GM19452 (cell line): ENCODE measurements around the gene TNFSF9.
A peak's percentile ranks its signal among the peaks of the same experiment; 100 is the strongest.
"Not testable (repeated sequence)": the region's sequence is repeated elsewhere in the genome, so short reads cannot be mapped to it uniquely, and the experiment has no call there.

Experiments
- ATAC-seq: cut with Tn5 transposase; IDR thresholded peaks from one replicate; pipeline ENCODE4 v1.9.1; 2021; ENCODE audit not compliant: unreplicated experiment

The TNFSF9 gene

DNA sequence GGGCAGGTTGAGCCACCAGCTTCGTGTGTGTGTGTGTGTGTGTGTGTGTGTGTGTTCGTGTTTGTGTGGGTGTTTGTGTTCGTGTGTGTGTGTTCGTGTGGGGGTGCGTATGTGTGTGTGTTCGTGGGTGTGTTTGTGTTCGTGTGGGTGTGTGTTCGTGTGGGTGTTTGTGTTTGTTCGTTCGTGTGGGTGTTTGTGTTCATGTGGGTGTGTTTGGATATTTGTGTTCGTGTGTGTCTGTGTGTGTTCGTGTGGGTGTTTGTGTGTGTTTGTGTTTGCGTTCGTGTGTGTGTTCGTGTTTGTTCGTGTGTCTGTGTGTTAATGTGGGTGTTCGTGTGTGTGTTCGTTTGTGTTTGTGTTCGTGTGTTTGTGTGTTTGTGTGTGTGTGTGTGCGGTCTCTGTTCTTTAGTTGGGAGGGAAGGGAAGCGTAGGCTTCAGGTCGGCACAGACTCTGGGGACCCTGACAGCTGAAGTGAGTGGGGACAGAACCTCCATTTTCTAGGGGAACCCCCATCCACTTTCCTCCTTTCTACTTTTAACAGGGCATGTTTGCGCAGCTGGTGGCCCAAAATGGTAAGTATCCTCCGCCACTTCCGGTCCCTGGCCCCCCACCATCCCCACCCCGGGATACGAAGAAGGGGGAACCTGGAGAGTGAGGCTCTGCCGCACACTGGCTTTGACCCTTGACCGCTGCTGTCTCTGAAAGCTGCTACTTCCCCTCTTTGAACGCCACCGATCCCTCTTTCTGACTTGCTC lies 1.6 kb downstream of the TNFSF9 start:
- no peak for ATAC-seq

DNA sequence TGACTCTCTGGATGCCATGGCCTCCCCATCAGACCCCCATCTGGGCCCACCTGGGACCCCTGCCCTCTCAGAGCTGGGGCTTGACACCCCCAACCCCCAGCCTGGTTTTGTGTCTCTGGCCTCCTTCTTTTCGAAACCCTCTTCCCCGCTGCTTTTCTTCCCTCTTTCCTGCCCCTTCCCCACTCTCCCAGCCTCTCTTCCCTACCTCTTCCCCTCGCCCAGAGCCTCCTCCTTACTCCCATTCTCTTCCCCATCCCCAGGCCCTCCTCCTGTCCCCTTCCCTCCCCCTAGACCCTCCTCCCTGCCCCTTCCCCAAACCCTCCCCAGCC lies 2.1 kb downstream of the TNFSF9 start:
- ATAC-seq, result no peak

DNA sequence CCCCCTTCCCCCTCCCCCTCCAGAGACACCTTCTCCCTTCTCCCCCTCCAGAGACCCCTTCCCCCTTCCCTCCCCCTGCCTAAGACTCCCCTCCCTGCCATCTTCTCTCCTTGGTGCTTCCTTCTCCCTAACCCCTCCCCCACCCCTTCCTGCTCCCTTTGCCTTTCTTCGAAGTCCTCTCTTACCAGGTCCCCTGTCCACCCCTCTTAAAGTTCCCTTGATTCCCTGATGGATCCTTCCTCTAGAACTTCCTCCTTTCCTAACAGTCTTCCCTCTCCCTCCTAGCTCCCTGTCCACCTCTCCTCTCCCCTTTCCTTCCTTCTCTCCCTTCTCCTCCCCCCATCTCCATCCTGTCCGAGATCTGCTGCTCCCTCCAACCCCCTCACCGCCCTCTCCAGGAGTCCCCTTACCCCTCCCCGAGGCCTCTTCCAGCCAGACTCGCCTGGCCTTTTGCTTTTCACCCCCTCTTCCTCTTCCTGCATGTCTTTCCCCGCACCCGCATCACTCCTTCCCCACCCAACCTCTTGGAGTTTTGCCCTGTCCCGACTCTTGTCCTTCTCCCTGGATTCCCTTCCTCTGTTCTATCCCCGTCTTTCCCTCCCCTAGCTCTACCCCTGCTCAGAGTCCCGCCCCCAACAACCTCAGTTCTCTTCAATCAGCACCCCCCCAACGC lies 3.1 kb downstream of the TNFSF9 start:
- ATAC-seq, result no peak

DNA sequence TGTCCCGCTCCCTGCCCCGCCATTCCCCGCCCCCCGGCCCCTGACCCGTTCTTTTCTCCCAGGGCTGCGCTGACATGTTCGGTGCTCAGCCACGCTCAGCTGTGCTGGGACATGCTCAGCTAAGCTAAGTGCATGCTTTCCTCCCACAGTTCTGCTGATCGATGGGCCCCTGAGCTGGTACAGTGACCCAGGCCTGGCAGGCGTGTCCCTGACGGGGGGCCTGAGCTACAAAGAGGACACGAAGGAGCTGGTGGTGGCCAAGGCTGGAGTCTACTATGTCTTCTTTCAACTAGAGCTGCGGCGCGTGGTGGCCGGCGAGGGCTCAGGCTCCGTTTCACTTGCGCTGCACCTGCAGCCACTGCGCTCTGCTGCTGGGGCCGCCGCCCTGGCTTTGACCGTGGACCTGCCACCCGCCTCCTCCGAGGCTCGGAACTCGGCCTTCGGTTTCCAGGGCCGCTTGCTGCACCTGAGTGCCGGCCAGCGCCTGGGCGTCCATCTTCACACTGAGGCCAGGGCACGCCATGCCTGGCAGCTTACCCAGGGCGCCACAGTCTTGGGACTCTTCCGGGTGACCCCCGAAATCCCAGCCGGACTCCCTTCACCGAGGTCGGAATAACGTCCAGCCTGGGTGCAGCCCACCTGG lies 3.7 kb downstream of the TNFSF9 start:
- ATAC-seq, result no peak

DNA sequence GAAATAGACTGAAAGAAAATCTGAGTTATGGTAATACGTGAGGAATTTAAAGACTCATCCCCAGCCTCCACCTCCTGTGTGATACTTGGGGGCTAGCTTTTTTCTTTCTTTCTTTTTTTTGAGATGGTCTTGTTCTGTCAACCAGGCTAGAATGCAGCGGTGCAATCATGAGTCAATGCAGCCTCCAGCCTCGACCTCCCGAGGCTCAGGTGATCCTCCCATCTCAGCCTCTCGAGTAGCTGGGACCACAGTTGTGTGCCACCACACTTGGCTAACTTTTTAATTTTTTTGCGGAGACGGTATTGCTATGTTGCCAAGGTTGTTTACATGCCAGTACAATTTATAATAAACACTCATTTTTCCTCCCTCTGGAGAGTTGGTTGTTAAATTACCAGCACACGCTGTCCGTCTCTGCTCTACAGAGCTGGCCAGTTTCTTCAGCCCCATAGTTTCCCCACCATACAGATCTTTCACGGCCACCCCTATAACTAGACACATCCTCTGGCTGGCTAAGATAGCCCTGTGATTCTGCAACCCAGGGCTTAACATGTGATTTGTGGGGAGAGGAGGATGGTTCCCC lies 4.8 kb downstream of the TNFSF9 start:
- no peak for ATAC-seq

DNA sequence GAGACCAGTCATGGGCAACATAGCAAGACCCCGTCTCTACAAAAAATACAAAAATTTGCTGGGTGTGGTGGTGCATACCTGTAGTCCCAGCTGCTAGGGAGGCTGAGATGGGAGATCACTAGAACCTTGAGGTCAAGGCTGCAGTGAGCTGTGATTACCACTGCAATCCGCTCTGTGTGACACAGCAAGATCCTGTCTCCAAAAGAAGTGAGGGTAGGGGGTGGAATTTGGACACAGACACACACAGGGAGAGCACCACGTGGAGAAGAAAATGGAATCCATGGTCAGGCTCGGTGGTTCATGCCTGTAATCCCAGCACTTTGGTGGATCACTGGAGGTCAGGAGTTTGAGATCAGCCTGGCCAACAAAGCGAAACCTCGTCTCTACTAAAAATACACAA lies 8.7 kb downstream of the TNFSF9 start:
- no peak for ATAC-seq

DNA sequence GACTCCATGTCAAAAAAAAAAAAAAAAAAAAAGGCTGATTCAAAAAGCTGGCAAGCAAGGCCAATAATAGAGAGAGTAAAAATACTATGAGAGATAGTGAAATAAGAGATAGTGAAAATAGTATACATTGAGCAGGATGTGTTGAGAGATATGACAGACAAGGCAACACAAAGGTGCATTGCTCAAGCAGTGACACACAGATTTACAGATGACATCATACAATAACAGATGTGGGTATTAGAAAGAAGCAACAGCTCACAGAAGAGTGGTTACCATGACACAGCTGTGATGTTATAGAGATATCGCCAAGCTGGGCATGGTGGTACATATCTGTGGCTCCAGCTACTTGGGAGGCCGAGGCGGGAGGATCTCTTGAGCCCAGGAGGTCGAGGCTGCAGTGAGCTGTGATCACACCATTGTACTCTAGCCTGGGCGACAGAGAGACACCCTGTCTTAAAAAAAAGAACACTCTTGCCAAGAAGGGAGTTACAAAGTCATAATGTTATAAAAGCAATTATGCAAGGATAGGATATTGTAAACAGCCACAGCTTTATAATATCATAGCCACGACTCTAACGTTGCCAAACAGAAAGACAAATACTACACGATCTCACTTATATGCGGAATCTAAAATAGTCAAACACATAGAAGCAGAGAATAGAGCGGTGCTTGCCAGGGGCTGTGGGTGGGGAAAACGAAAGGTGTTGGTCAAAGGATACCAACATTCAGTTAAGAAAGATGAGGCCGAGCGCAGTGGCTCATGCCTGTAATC lies 10.3 kb downstream of the TNFSF9 start:
- no peak for ATAC-seq

DNA sequence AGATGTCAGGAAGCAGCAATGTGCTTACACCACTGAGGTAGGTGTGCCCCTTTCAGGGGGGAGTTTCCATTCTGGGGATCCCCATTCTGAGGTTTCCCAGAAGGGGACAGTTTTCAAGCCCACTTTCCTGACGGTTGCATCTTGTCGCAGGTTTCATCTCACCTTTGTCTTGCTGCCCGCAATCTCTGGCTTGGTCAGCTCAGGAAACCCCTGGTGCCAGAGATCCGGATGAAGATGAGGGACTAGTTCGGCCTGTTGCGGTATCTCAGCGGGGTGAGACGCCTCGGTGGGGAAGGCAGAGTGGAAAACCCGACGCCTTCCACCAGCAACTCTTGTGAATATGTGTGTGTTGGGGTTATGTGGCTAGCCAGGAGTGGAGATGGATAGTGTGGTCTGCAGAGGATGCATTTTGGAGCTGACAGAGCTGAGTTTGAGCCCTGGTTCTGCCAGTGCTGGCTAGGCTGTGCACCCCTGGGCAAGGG lies 13.1 kb downstream of the TNFSF9 start:
- peak; percentile 55 for ATAC-seq

DNA sequence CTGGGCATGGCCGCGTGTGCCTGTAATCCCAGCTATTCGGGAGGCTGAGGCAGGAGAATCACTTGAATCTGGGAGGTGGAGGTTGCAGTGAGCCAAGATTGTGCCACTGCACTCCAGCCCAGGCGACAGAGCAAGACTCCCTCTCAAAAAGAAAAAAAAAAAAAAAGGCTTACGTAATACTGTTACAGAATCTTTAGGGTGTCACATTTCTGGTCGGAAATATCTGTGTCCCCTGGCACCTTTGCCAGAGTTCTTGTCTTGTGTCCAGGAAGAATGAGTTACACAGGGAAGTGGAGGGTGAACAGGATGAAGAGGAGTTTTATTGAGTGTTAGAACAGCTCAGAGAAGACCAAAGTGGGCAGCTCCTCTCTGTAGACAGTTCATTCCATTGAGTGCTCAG lies 19.9 kb downstream of the TNFSF9 start:
- not testable (repeated sequence) for ATAC-seq

DNA sequence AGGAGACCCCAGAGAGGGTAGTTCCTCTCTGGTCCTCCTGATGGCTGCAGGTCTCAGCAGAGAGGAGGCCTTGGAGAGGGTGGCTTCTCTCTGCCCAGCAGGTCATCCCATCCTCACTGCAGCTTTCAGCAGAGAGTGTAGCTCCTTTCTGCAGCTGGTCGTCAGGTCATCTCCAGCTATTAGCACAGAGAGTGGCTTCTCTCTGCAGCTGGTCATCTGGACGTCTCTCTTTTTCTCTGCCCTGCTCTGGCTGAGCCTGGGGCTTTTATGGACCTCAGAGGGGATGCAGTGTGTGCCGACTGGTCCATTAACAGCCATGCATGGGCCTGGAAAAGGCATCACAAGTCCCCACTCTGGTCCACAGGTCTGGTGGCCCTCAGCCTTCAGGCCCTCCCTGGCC lies 20.3 kb downstream of the TNFSF9 start:
- ATAC-seq, result no peak

DNA sequence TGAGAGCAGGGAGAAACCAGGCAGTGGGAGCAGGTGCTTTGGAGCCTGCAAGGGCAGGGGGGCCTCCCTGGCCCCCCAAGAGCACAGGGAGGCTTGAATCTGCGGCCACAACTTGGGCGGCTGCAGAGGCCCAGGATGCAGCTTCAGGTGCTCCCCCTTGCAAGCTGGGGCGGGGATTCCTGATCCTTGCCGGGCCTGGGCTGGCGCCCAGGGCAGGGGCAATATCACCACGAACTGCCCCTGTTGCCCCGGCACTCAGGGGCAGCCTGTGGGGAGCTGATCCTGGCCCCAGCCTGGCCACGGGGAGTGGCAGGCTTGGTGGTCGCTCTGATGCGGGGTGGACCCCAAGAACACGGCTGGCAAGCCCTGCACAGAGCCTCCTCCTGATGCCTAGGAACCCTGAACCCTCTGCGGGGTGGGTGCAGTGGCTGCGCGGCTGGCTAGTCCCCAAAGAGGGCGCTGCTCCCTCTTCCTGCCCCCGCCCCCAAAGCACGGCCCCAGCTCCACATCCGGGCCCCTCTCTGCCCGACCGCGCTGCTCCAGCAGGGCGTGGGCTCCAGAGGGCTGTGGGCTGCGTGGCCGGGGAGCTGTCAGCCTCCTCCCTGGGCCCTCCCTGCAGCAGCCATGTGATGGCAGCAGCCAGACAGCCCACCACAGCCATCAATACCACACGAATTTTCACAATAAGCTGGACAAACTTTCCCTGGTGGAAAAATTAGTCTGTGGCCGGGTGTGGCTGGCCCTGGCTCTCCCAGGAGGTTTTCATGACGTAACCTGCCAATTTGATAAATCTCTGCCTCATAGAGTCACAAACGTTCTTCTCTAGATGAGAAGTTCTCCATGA lies 21.0 kb downstream of the TNFSF9 start:
- no peak for ATAC-seq

DNA sequence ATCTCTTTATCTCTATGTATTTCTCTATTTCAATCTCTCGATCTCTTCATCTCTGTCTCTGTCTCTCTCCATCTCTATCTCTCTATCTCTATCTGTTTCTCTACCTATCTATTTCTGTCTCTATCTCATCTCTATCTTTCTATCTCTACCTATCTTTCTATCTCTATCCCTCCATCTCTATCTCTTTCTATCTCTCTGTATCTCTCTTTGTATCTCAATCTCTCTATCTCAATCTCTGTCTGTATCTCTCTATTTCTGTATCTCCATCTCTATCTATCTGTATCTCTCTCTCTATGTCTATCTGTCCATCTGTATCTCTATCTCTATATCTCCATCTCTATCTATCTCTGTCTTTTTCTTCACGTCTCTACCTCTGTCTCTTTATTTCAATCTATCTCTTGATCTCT lies 25.2 kb downstream of the TNFSF9 start:
- ATAC-seq, result no peak

DNA sequence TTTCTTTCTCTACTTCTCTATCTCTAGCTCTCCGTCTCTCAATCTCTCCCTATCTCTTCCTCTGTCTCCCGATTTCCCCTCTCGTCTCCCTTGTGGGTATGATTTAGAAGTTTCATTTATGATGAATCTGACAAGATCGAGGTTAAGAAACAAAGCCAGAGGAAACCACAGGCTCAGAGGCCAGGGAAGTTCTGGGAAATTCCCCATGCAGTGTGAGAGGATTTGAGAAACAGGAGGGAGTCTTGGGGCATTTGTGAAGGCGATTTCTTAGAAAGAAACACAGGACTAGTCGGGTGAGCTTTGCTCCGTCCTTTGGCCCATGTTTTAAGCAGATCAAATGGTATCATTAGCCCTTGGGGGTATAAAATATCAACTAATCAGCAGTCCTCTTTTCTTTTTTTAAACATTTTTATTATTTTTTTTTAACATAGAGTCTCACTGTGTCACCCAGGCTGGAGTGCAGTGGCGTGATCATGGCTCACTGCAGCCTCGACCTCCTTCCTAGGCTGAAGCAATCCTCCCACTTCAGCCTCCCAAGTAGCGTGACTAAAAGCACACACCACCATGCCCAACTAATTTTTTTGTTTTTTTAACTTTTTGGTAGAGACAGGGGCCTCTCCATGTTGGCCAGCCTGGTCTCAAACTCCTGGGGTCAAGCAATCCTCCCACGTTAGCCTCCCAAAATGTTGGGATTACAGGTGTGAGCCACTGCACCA lies 25.8 kb downstream of the TNFSF9 start:
- ATAC-seq, result no peak

DNA sequence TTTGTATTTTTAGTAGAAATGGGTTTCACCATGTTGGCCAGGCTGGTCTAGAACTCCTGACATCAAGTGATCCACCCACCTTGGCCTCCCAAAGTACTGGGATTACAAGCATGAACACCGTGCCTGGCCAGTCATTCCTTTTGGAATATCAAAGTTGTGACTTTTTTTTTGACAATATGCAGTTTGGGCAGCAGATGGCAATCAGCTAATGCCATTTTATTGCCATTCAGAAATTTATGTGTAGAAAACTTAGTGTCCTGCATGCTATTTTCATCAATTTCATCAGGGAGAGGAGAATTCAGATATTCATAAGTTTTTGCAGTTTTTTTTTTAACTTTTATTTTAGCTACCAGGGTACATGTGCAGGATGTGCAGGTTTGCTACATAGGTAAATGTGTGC lies 31.6 kb downstream of the TNFSF9 start:
- ATAC-seq, result not testable (repeated sequence)

DNA sequence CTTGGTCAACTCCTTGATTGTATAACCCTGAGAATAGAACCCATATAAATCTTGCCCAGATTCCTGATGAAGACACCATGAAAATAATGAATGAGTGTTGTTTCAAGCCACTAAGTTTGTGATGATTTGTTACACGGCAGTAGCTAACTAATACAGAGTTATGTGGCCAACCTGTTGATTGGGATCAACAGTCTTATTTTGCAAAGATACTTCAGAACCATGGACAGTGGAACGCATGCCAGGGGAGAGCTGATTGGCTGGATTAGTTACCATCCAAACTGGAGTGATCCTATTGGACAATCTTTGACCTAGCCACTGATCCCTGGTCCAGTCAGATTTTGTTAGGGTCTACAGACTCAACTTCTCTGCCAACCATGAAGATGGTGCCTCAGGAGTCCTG lies 33.6 kb downstream of the TNFSF9 start:
- ATAC-seq, result no peak

DNA sequence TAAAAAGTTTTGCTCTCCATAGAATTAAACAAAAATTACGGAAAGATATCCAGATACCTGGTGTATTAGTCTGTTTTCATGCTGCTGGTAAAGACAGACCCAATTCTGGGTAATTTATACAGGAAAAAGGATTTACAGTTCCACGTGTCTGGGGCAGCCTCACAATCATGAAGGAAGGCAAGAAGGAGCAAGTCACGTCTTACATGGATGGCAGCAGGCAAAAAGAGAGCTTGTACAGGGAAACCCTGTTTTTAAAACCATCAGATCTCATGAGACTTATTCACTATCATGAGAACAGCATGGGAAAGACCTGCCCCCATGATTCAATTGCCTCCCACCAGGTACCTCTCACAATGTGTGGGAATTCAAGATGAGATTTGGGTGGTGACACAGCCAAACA lies 35.9 kb downstream of the TNFSF9 start:
- not testable (repeated sequence) for ATAC-seq

DNA sequence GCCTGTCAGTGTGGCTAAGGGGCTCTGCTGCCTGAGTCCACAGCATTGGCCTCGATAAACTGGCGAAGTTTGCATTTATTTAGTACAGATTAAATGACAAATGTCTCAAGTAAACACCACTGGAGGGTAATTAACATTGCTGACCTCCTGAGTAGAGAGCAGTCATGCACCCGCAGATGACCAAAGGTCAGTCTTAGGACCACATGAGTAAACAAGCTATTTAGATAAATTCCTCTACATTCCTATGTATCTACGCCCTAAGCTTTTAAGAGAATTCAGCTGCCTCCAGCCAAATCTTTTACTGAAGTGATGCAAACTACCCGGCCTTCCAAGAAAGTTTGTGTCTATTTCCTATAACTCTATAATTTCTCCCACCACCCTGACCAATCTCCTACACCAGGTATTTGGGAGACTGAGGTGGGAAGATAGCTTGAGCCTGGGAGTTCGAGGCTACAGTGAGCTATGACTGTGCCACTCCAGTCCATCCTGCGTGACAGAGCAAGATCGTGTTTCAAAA lies 37.2 kb downstream of the TNFSF9 start:
- ATAC-seq, result no peak

DNA sequence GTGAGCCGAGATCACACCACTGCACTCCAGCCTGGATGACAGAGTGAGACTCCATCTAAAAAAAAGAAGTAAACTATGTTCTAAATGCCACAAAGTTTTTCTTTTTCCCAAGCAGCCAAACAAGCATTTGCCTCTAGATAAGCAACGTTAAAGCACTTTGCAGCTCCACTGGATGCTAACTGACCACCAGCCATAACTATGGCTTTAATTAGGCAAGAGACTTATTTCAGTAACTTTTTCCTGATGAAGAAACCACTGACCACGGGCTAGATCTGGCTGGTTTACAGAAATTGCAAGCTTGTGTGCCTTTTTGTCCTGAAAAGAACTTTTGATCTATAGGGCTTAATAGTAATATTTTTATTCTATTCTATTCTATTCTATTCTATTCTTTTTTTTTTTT lies 38.0 kb downstream of the TNFSF9 start:
- ATAC-seq, result no peak

DNA sequence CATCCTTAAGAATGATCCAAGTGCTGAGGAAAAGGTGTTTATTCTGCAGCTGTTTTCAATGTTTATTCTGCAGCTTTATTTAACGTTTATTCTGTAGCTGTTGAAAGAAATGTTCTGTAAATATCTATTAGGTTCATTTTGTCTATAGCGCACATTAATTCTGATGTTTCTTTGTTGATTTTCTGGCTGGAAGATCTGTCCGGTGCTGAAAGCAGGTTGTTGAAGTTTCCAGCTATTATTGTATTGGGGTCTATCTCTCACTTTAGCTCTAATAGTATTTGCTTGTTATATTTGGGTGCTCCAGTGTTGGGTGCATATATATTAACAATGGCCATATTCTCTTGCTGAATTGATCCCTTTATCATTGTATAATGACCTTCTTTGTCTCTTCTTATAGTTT lies 39.9 kb downstream of the TNFSF9 start:
- ATAC-seq, result no peak
